ENCODE results near the gene MMEL1. TPM values are rescaled to one million over a fixed set of nuclear protein-coding genes. Genes with fewer than 3 reads are reported as not detected.

MMEL1 gene
- polyA plus RNA-seq, 1 of the 3 experiments (the other 2 are of a cell fraction), result 0.16 TPM

DNA sequence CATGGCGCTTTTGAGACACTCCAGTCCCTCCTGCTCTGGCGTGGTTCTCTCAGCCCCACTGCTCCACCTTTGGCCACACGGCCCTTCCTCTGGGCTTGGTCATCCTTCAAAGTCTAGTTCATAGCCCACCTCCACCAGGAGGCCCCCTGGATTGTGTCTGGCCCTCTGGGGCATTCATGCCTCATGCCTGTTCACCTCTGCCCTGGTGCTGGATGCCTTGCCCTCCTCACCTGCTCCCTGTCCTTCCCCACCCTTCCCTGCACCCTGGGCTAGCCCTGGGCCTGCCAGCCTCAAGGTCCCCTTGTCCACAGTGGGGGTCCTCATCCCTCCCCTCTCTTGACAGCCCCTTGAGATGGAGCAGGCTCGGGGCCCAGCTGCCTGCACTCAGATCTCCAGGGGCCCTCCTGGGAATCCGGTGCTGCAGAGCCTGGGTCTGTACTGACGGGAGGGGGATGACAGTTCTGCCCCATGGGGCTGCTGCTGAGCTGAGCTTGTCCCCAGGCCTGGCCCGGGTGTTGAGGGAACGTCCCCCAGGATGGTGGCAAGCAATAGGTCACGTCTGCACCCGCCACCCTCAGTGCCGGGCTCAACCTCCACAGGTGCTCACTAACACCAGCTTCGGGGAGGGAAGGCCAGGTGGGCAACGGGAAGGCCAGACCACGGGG is 27.8 kb downstream of the MMEL1 start:
- Histone ChIP-seq H4K20me1 (ENCODE audit: insufficient read depth) (no peaks in the 10 kb centered on the region), H2AFZ (ENCODE audit: low read depth) (no peak overlapping the region), H3K9me2 (no peaks in the 10 kb centered on the region), H3K36me3 (replicated peaks in 1 of 2; ENCODE audit: control insufficient read depth in 1 of 2, insufficient read depth in 2 of 2, low read length in 1 of 2) (no peaks in the 10 kb centered on the region), H3K27ac (ENCODE audit: low read depth in 2 of 2, low read length in 1 of 2) (no peak overlapping the region), H3K4me1 (ENCODE audit: control insufficient read depth in 1 of 2, insufficient read depth in 2 of 2, low read depth in 1 of 2, low read length in 1 of 2) (no peaks in the 10 kb centered on the region; a peak in 1 of 4 replicates), H3K9me3 (no peaks in the 10 kb centered on the region), H3F3A (replicated peaks; ENCODE audit: insufficient read depth) (no peaks in the 10 kb centered on the region), H3K9ac (no peak overlapping the region), H3K4me3 (ENCODE audit: low read depth in 2 of 2, low read length in 1 of 2) (no peak overlapping the region), H3K4me2 (no peak overlapping the region), H3K79me2 (ENCODE audit: insufficient read depth) (no peaks in the 10 kb centered on the region), H3K27me3 (ENCODE audit: insufficient read depth) (no peaks in the 10 kb centered on the region)
- POLR2A ChIA-PET, result no interaction called here
- no peak for TF ChIP-seq FOXJ3 (CRISPR knock-in tag; IDR thresholded peaks at IDR 0.05)
- TF ChIP-seq, protein P1, sequence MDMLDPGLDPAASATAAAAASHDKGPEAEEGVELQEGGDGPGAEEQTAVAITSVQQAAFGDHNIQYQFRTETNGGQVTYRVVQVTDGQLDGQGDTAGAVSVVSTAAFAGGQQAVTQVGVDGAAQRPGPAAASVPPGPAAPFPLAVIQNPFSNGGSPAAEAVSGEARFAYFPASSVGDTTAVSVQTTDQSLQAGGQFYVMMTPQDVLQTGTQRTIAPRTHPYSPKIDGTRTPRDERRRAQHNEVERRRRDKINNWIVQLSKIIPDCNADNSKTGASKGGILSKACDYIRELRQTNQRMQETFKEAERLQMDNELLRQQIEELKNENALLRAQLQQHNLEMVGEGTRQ (IDR thresholded peaks at IDR 0.05; ENCODE audit: borderline replicate concordance, low read depth, low read length), result no peak
- TF ChIP-seq EZH2phosphoT487 (IDR thresholded peaks at IDR 0.05; ENCODE audit: borderline replicate concordance, low read depth), result no peak
- TF ChIP-seq, protein P2, sequence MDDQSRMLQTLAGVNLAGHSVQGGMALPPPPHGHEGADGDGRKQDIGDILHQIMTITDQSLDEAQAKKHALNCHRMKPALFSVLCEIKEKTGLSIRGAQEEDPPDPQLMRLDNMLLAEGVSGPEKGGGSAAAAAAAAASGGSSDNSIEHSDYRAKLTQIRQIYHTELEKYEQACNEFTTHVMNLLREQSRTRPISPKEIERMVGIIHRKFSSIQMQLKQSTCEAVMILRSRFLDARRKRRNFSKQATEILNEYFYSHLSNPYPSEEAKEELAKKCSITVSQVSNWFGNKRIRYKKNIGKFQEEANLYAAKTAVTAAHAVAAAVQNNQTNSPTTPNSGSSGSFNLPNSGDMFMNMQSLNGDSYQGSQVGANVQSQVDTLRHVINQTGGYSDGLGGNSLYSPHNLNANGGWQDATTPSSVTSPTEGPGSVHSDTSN (IDR thresholded peaks at IDR 0.05), result no peak
- no peak for TF ChIP-seq TAF1 (IDR thresholded peaks at IDR 0.05; ENCODE audit: borderline replicate concordance, low read depth, low read length)
- TF ChIP-seq GATA2 (CRISPR knock-in tag; IDR thresholded peaks at IDR 0.05), result no peak
- TF ChIP-seq MEF2A (IDR thresholded peaks at IDR 0.05; ENCODE audit: borderline replicate concordance, low read depth), result no peak
- CTCF ChIA-PET, result interaction anchor here (1.2 kb wide), 1 partner anchor 11 kb away, joined by 5 read pairs; no protein-coding TSS in a partner anchor
- WGBS (ENCODE audit: low lambda C conversion rate), result 30% methylated on average over 5 of the region's 14 CpGs
- peak; percentile 24 for DNase-seq

DNA sequence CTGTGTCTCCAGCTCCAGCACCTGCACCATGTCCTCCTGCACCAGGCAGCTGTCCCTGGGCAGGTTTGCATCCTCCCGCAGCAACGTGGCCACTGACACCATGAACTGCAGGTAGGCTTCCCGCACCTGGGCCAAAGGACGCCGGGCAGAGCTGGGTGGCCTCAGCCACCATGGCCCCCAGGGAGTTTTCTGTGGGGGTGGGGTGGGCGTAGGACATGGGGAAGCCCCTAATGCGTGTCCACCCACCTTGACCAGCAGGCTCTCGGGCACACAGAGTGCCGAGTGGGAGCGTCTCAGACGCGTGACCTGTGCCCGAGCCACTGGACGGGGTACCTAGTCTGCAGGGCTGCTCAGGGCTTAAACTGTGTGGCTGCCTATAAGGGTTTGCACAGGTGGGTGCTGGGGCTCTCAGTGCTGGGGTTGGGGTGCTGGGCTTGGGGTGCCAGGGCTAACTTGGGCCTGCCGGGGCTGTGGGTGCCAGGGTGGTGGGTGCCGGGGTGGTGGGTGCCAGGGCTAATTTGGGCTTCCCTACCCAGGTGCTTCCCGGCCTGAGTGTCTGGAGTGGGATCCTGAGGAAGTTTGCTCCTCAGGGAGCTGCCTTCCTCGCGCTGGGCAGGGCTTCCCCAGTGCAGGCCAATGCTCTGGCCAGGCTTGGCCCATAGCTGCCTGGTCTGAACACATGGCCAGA is 28.5 kb downstream of the MMEL1 start:
- Histone ChIP-seq H3K27ac (ENCODE audit: low read depth in 2 of 2, low read length in 1 of 2) (no peak overlapping the region), H3K4me1 (ENCODE audit: control insufficient read depth in 1 of 2, insufficient read depth in 2 of 2, low read depth in 1 of 2, low read length in 1 of 2) (no peaks in the 10 kb centered on the region; a peak in 1 of 4 replicates), H3K79me2 (ENCODE audit: insufficient read depth) (no peaks in the 10 kb centered on the region), H3K9me2 (no peaks in the 10 kb centered on the region), H3F3A (replicated peaks; ENCODE audit: insufficient read depth) (no peaks in the 10 kb centered on the region), H3K27me3 (ENCODE audit: insufficient read depth) (no peaks in the 10 kb centered on the region), H3K4me2 (no peak overlapping the region), H2AFZ (ENCODE audit: low read depth) (no peak overlapping the region), H3K4me3 (ENCODE audit: low read depth in 2 of 2, low read length in 1 of 2) (no peak overlapping the region), H3K36me3 (replicated peaks in 1 of 2; ENCODE audit: control insufficient read depth in 1 of 2, insufficient read depth in 2 of 2, low read length in 1 of 2) (no peaks in the 10 kb centered on the region), H3K9ac (no peak overlapping the region), H4K20me1 (ENCODE audit: insufficient read depth) (no peaks in the 10 kb centered on the region), H3K9me3 (no peaks in the 10 kb centered on the region)
- no peak for TF ChIP-seq TCF12 (IDR thresholded peaks at IDR 0.05)
- TF ChIP-seq RXRA (IDR thresholded peaks at IDR 0.05; ENCODE audit: borderline replicate concordance, low read depth), result no peak
- no peak for TF ChIP-seq ELF1 (IDR thresholded peaks at IDR 0.05)
- no peak for TF ChIP-seq EP300 (IDR thresholded peaks at IDR 0.05; ENCODE audit: borderline replicate concordance in 1 of 2, low read depth in 1 of 2, low read length in 1 of 2)
- TF ChIP-seq GATA2 (CRISPR knock-in tag; IDR thresholded peaks at IDR 0.05), result no peak
- no peak for TF ChIP-seq FOSL2 (IDR thresholded peaks at IDR 0.05; ENCODE audit: borderline replicate concordance, low read depth)
- no peak for TF ChIP-seq SMC3 (IDR thresholded peaks at IDR 0.05; ENCODE audit: low read depth, low read length)
- no peak for TF ChIP-seq POLR2AphosphoS5 (IDR thresholded peaks at IDR 0.05; ENCODE audit: low read depth, low read length)
- no peak for TF ChIP-seq EZH2phosphoT487 (IDR thresholded peaks at IDR 0.05; ENCODE audit: borderline replicate concordance, low read depth)
- TF ChIP-seq, protein P3, sequence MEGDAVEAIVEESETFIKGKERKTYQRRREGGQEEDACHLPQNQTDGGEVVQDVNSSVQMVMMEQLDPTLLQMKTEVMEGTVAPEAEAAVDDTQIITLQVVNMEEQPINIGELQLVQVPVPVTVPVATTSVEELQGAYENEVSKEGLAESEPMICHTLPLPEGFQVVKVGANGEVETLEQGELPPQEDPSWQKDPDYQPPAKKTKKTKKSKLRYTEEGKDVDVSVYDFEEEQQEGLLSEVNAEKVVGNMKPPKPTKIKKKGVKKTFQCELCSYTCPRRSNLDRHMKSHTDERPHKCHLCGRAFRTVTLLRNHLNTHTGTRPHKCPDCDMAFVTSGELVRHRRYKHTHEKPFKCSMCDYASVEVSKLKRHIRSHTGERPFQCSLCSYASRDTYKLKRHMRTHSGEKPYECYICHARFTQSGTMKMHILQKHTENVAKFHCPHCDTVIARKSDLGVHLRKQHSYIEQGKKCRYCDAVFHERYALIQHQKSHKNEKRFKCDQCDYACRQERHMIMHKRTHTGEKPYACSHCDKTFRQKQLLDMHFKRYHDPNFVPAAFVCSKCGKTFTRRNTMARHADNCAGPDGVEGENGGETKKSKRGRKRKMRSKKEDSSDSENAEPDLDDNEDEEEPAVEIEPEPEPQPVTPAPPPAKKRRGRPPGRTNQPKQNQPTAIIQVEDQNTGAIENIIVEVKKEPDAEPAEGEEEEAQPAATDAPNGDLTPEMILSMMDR (IDR thresholded peaks at IDR 0.05), result no peak
- TF ChIP-seq NFIC (IDR thresholded peaks at IDR 0.05; ENCODE audit: borderline replicate concordance), result no peak
- TF ChIP-seq, protein P4, sequence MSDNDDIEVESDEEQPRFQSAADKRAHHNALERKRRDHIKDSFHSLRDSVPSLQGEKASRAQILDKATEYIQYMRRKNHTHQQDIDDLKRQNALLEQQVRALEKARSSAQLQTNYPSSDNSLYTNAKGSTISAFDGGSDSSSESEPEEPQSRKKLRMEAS (IDR thresholded peaks at IDR 0.05; ENCODE audit: low read depth), result no peak
- TF ChIP-seq SIN3A (IDR thresholded peaks at IDR 0.05; ENCODE audit: borderline replicate concordance, low read depth, low read length), result no peak
- TF ChIP-seq TEAD4 (IDR thresholded peaks at IDR 0.05; ENCODE audit: borderline replicate concordance, insufficient read depth), result no peak
- TF ChIP-seq, protein P2 (IDR thresholded peaks at IDR 0.05), result no peak
- TF ChIP-seq RCOR1 (IDR thresholded peaks at IDR 0.05; ENCODE audit: low read length), result no peak
- no peak for TF ChIP-seq TAF1 (IDR thresholded peaks at IDR 0.05; ENCODE audit: borderline replicate concordance, low read depth, low read length)
- DNase-seq, result peak; percentile 19
- WGBS (ENCODE audit: low lambda C conversion rate), result 6% methylated on average over 3 of the region's 19 CpGs
- ChIA-PET POLR2A (no interaction called here), CTCF (interaction anchor here (1.2 kb wide), 1 partner anchor 10 kb away, joined by 5 read pairs; no protein-coding TSS in a partner anchor)
